ENCODE results near the gene ZNF431.

Gene ZNF431

DNA sequence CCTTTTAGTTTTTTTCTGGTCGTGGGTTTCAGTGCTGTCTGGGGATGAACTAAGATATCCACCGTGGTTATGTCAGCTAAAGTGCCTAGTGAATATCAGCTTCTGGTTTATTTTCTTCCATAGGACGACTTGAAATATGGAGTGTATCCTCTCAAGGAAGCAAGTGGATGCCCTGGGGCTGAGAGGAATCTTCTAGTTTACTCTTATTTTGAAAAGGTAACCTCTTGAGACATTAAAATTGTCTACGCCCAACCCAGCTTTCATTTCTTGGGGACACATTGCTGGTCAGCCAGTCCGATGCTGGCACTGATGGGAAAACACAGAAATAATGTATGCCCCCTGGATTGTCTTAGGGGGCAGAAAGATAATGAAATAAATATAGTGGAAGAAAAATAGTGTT is 1.6 kb downstream of the ZNF431 start:
- H3K4me3 ChIP-seq (ENCODE audit: low read depth, low read length): no peak overlapping the region
- POLR2A ChIA-PET: no interaction called here
- no peak for DNase-seq (ENCODE audit: low read depth, low spot score)
- CTCF ChIA-PET: no interaction called here
- TF ChIP-seq, protein P1, sequence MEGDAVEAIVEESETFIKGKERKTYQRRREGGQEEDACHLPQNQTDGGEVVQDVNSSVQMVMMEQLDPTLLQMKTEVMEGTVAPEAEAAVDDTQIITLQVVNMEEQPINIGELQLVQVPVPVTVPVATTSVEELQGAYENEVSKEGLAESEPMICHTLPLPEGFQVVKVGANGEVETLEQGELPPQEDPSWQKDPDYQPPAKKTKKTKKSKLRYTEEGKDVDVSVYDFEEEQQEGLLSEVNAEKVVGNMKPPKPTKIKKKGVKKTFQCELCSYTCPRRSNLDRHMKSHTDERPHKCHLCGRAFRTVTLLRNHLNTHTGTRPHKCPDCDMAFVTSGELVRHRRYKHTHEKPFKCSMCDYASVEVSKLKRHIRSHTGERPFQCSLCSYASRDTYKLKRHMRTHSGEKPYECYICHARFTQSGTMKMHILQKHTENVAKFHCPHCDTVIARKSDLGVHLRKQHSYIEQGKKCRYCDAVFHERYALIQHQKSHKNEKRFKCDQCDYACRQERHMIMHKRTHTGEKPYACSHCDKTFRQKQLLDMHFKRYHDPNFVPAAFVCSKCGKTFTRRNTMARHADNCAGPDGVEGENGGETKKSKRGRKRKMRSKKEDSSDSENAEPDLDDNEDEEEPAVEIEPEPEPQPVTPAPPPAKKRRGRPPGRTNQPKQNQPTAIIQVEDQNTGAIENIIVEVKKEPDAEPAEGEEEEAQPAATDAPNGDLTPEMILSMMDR (IDR thresholded peaks at IDR 0.05; ENCODE audit: insufficient read depth, low read length, missing control alignments): no peak

DNA sequence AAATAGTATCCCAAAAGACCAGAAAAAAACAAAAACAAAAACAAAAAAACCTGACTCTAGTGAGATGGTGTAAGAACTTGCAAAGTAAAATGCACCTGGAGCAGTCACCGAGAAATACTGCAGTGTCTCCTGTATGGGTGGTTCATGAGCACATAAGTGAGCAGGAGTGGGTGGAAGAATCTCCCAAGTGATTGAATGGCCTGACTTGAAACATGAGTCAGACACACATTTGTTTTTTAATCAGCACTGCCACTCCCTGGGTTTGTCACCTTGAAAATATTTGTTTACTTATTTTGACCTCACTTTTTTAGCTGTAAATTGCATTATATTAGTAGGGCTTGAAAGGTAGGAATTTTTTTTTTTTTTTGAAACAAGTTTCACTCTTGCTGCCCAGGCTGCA is 2.0 kb downstream of the ZNF431 start:
- DNase-seq (ENCODE audit: low read depth, low spot score): no peak
- no peak overlapping the region for H3K4me3 ChIP-seq (ENCODE audit: low read depth, low read length)
- TF ChIP-seq, protein P1 (IDR thresholded peaks at IDR 0.05; ENCODE audit: insufficient read depth, low read length, missing control alignments): no peak
- POLR2A ChIA-PET: no interaction called here
- CTCF ChIA-PET: no interaction called here

- CTCF ChIA-PET: no interaction called here
- H3K4me3 ChIP-seq (ENCODE audit: low read depth, low read length): no peak overlapping the region
- POLR2A ChIA-PET: no interaction called here
- TF ChIP-seq, protein P1 (IDR thresholded peaks at IDR 0.05; ENCODE audit: insufficient read depth, low read length, missing control alignments): no peak
- DNase-seq (ENCODE audit: low read depth, low spot score): no peak
Observed at GRCh38 chr19:21147540-21147939, 5.7 kb downstream of the ZNF431 start.

DNA sequence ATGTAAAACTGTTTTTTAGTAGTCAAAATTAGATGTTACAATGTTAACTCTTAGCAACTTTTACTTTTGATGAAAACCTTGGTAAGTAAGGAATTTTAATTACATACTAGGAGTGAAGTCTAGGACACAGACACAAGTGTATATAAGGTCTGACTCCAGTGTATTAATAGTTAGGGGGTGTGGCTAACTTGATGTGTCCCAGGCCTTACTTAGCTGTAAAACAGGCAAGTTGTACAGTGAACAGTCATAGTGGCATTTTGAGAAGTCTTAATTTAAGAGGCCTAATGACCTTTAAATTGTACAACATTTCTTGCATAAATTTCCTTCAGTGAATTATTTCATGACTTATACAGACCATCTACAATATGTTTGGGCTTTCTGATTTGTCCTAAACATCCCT is 6.8 kb downstream of the ZNF431 start:
- CTCF ChIA-PET: no interaction called here
- TF ChIP-seq, protein P1 (IDR thresholded peaks at IDR 0.05; ENCODE audit: insufficient read depth, low read length, missing control alignments): no peak

DNA sequence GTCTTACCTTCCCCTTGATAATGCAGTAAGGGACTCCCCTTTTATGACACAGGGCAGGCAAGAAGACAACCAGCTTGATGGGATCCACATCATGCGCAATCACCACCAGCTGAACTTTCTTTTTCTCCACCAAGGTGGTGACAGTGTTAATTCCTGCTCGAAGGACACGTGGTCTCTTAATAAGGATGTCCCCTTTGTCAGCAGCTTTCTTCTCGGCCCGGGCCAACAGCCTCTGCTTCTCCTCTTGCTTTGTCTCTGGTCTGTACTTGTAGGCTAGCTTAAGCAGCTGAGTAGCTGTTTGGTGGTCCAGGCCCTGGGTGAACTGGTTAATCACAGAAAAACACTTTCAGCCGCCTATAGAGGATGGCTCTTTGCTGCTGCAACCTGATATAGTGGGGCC is 8.0 kb downstream of the ZNF431 start:
- ChIA-PET CTCF (no interaction called here), POLR2A (no interaction called here)

More for the DNA sequence above, 6.8 kb downstream of the ZNF431 start:
- no peak for DNase-seq (ENCODE audit: low read depth, low spot score)
- POLR2A ChIA-PET: no interaction called here
- no peak overlapping the region for H3K4me3 ChIP-seq (ENCODE audit: low read depth, low read length)

GRCh38 chr19:21151460-21151859 is 9.6 kb downstream of the ZNF431 start:
- TF ChIP-seq, protein P1 (IDR thresholded peaks at IDR 0.05; ENCODE audit: insufficient read depth, low read length, missing control alignments): no peak
- CTCF ChIA-PET: no interaction called here

More for the DNA sequence above, 8.0 kb downstream of the ZNF431 start:
- H3K4me3 ChIP-seq (ENCODE audit: low read depth, low read length): no peak overlapping the region
- TF ChIP-seq, protein P1 (IDR thresholded peaks at IDR 0.05; ENCODE audit: insufficient read depth, low read length, missing control alignments): no peak
- DNase-seq (ENCODE audit: low read depth, low spot score): no peak

More at GRCh38 chr19:21151460-21151859, 9.6 kb downstream of the ZNF431 start:
- no peak for DNase-seq (ENCODE audit: low read depth, low spot score)
- POLR2A ChIA-PET: no interaction called here
- no peak overlapping the region for H3K4me3 ChIP-seq (ENCODE audit: low read depth, low read length)

Measured in AG04449 (cell line).